B cell (primary cell): ENCODE data around the gene ILDR1.

Experiments used
- CTCF ChIP-seq: fragments of 200-600 bp; IDR thresholded peaks from one replicate; pipeline ENCODE4 v1.8.0; 2022; ENCODE audit warnings: antibody characterized with exemption, mild to moderate bottlenecking
- EZH2 ChIP-seq: IDR thresholded peaks from 2 replicates; pipeline ENCODE4 v1.6.1; 2012; ENCODE audit warnings: borderline replicate concordance, low read depth, mild to moderate bottlenecking, moderate library complexity, low read length; ENCODE audit not compliant: insufficient read depth, poor library complexity, severe bottlenecking

GRCh38 chr3:121989943-121990342, 32.1 kb downstream of the ILDR1 start:
- no peak for TF ChIP-seq EZH2
- TF ChIP-seq CTCF, result no peak
